Retinal pigment epithelial cell (primary cell): Measurements from ENCODE around the gene SMAD3.

ENCODE experiments used
- DNase-seq: peaks from one replicate; pipeline ENCODE4 v3.0.0-alpha.2; 2010; ENCODE audit warnings: low read depth
- H3K4me3 ChIP-seq: 2 replicates; pipeline ENCODE4 v1.5.1; 2011; ENCODE audit warnings: mild to moderate bottlenecking, low read length, control low read depth, moderate library complexity
- TF ChIP-seq, protein P1 (sequence below): conservative IDR thresholded peaks from 2 replicates; pipeline ENCODE4 v1.5.1; 2011; ENCODE audit warnings: low read depth, low read length, control low read depth, inconsistent platforms

SMAD3 gene

DNA sequence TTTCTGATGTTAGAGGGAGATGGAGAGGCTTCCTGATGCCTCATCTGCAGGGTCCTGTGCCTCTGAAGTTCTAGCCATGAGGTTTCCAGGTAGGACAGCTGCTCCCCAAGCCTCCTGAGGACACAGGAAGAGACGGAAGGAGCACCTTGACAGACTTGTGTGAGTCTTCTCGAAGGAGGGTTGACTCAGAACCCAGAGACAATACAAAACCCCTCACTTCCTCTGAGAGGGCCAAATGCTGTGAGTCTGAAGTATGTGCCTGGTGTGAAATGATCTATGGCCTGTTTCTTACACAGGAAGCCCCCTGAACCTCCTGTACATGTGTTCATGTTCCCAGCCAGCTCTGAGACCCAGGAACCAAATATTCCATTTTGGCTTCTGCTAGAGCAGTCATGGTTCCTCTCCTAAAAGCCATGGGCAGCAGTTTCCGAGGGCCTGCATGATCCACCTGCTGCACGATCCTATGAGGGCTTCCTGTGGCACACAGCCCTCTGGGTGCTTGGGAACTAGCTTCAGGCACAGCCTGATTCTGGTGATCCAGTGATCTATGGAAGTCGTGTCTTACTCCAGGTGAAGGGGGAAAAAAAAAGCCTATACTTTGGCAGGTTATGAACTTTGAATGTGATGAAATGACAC lies 126.9 kb downstream of the SMAD3 start:
- no peak overlapping the region for H3K4me3 ChIP-seq
- DNase-seq = no peak
- TF ChIP-seq, protein P1, sequence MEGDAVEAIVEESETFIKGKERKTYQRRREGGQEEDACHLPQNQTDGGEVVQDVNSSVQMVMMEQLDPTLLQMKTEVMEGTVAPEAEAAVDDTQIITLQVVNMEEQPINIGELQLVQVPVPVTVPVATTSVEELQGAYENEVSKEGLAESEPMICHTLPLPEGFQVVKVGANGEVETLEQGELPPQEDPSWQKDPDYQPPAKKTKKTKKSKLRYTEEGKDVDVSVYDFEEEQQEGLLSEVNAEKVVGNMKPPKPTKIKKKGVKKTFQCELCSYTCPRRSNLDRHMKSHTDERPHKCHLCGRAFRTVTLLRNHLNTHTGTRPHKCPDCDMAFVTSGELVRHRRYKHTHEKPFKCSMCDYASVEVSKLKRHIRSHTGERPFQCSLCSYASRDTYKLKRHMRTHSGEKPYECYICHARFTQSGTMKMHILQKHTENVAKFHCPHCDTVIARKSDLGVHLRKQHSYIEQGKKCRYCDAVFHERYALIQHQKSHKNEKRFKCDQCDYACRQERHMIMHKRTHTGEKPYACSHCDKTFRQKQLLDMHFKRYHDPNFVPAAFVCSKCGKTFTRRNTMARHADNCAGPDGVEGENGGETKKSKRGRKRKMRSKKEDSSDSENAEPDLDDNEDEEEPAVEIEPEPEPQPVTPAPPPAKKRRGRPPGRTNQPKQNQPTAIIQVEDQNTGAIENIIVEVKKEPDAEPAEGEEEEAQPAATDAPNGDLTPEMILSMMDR = no peak

DNA sequence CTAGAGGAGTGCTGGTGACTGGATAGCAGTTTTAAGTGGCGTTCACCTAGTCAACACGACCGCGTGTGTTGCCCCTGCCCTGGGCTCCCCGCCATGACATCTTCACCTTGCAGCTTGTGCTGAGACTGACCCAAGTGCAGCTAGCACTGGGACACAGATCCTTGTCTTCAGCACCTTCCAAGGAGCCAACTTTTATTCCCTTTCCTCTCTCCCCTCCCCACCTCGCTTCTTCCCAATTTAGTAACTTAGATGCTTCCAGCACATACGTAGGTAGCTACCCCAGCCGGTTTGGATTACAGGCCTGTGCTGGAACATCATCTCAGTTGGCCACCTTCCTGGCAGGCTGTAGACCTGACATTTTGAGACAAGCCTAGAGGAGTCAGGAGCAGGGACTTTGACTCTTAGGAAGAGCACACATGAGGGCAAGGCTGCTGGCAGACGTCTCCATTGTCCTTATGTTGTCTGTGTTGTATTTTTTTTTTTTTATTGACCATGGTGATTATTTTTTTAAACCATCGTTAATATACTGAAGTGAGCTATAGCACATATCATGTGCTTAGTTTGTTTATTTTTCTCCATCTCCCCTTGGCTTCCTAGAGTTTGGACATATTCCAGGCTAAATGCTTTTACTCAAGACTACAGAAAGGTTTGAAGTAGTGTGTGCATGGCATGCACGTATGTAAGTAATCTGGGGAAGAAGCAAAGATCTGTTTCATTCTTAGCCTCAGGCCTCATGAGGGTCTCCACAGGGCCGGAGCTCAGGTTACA lies 128.0 kb downstream of the SMAD3 start:
- TF ChIP-seq, protein P1 = no peak
- DNase-seq = no peak
- no peak overlapping the region for H3K4me3 ChIP-seq

DNA sequence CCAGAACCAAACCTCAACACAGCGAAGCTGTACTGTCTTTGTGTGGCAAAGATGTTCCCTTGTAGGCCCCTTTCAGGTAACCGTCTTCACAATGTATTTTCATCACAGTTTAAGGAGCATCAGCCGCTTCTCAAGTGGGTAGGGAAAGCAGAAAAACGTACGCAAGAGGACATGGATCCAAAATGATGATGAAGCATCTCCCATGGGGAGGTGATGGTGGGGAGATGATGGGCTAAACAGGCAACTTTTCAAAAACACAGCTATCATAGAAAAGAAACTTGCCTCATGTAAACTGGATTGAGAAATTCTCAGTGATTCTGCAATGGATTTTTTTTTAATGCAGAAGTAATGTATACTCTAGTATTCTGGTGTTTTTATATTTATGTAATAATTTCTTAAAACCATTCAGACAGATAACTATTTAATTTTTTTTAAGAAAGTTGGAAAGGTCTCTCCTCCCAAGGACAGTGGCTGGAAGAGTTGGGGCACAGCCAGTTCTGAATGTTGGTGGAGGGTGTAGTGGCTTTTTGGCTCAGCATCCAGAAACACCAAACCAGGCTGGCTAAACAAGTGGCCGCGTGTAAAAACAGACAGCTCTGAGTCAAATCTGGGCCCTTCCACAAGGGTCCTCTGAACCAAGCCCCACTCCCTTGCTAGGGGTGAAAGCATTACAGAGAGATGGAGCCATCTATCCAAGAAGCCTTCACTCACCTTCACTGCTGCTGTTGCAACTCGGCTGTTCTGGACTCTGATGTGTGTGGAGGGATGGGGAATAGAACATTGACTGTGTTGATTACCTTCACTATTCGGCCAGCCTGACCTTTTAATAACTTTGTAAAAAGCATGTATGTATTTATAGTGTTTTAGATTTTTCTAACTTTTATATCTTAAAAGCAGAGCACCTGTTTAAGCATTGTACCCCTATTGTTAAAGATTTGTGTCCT lies 129.0 kb downstream of the SMAD3 start:
- TF ChIP-seq, protein P1 = no peak
- no peak for DNase-seq
- no peak overlapping the region for H3K4me3 ChIP-seq

DNA sequence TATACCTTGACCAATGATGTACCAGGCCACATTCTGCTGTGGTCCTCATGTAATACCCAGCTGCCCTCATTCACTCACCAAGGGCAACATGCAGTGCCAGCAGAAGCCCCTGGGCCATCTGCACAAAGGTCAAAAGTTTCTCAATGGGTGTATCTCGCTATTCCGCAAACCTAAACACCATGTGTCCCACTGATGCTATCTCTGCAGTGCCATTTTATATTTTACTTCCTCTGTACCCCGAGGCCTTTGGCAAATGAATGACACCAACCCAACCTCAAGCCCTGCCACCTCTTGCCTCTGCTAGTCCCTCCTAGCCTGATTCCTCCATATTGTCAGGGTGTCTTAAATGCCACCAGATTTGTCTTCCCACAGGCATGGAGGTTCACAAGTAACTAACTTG lies 129.9 kb downstream of the SMAD3 start:
- TF ChIP-seq, protein P1 = no peak
- H3K4me3 ChIP-seq = no peak overlapping the region
- DNase-seq = no peak

DNA sequence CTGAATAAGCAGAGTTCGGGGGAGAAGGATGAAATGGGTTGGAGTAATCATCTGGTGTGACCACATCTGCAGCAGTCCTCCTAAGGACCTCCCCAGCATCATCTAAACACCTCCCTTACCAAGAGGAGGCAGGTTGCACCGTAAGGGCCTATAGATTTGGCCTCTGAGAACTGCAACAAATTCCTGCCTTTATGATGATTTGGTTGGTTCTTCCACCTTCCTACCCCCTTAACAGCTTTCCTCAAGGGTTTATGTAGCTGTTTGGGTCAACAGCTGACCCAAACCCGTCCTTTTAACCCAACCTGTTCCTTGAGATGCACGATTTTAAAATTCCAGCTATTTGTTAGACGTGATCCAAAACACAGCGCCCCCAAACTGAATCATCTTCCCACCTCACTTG lies 130.8 kb downstream of the SMAD3 start:
- no peak for DNase-seq
- H3K4me3 ChIP-seq = no peak overlapping the region
- TF ChIP-seq, protein P1 = no peak

DNA sequence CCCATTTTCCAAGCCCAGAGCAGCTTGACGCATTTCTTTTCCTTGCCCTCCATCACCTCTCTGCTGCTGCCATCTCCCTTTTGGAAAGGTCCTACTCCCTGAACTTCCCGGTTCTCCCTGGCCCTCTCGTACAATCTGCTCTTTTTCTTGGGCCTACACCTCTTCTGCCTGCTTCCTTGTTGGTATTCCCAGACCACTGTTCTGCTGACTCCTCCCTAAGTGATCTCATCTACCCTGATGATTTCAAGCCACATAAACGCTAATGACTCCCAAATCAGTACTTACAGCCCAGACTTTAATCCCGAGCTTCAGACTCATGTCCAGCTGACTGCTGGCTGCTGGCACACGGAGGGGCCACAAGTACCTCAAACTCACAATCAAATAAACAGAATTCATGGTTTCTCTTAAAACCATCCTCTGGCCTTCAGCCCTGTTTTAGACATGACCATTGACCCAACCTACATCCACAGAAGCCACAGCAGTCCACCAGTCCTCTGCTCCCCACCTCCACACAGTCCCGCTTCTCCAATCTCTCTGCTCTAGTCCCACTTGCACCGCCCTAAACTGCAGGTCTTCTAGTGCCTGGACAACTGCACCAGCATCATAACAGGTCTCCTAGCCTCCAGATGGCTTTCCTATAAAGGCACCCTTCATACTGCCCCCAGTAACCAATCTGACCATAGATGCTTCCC lies 131.4 kb downstream of the SMAD3 start:
- no peak overlapping the region for H3K4me3 ChIP-seq
- TF ChIP-seq, protein P1 = no peak
- DNase-seq = peak; percentile 97
